WI38 (cell line): ENCODE results near the gene DNM1L.
A peak's percentile ranks its signal among the peaks of the same experiment; 100 is the strongest.

Experiments used
- H3K4me3 ChIP-seq: 2 replicates; pipeline ENCODE4 v1.5.1; 2011; ENCODE audit warnings: low read depth, mild to moderate bottlenecking, control low read depth, low read length
- CTCF ChIP-seq: IDR thresholded peaks from 2 replicates; pipeline ENCODE4 v1.5.1; 2012; ENCODE audit warnings: low read depth, mild to moderate bottlenecking, control low read depth, low read length

Gene DNM1L

DNA sequence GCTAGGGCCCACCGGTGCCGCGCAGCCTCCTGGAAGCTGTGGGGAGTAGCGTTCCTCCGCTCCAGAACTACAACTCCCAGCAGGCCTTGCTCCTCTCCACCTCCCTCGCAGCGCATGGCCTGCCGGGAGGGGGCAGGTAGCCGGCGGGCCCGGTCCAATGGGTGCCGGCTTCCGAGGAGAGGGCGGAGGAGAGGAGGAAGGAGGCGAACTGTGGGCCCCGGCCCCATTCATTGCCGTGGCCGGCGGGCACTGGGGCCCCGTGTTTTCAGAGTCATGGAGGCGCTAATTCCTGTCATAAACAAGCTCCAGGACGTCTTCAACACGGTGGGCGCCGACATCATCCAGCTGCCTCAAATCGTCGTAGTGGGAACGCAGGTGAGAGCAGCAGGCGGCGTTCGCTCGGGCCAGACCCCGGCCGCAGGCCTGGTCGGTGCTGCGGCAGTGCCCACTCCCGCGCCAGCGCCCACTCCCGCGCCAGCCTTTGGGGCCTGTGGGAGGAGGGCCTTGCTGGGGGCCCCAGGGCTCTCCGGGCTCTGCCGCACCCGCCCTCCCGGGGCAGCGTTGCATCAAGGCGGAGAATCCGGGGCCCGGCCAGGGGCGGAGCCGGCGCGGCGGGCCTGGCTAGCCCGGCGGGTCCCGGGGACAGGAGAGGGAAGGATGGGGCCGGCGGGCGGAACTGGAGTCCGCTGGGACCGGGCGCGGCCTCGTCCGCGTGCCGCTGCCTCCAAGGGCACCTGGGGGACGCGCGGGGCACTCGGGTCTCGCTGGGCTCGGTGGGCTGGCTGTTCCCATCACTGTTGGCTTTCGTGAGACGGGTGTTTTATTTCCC lies at the start of gene DNM1L:
Gene DNM1L (plus strand): TSS at position 211 of the 829 bp plus-strand sequence. CDS start 63 bp downstream, at position 274.
- no peak for TF ChIP-seq CTCF
- H3K4me3 ChIP-seq: peak within 1 kb of the TSS; percentile 80

DNA sequence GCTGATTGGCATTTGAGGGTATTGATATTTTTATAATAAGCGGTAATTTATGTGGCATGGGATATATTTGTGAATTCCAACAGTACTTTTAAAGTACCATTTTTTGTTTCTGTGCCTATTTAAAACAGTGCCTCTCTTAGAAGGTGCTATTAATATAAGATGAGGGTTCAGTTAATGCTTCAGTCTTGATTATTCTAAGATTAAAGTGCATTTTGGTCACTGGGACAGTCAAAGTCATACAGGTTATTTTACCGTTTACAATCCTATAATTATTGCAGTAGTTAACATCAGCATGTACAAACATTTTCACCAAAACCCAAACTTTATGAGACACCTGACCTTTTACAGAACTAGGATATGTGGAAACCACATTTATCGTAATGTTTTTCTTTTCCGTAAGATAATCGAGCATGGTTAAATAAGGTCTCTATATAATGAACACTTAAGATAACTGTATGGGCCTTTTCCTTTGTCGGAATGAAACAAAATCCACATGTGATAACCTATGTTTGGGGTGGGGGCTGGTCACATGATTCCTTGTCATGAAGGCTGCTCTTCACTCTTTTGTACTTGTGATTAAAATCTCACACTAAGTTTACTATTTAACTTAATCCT lies 37.7 kb upstream of the DNM1L start:
- TF ChIP-seq CTCF: no peak
- no peak overlapping the region for H3K4me3 ChIP-seq

GRCh38 chr12:32644431-32644830 lies 34.7 kb upstream of the DNM1L start:
- no peak overlapping the region for H3K4me3 ChIP-seq
- no peak for TF ChIP-seq CTCF

GRCh38 chr12:32647275-32647674 lies 31.8 kb upstream of the DNM1L start:
- no peak for TF ChIP-seq CTCF
- no peak overlapping the region for H3K4me3 ChIP-seq

- H3K4me3 ChIP-seq: no peak overlapping the region
- TF ChIP-seq CTCF: no peak
These were observed 28.6 kb upstream of the DNM1L start for GRCh38 chr12:32650508-32650907.

GRCh38 chr12:32651151-32651955 lies 27.7 kb upstream of the DNM1L start:
- no peak for TF ChIP-seq CTCF

GRCh38 chr12:32651956-32652210 lies 27.2 kb upstream of the DNM1L start:
- no peak for TF ChIP-seq CTCF

More at GRCh38 chr12:32651151-32651955, 27.7 kb upstream of the DNM1L start:
- no peak overlapping the region for H3K4me3 ChIP-seq

More at GRCh38 chr12:32651956-32652210, 27.2 kb upstream of the DNM1L start:
- no peak overlapping the region for H3K4me3 ChIP-seq
